AG04449 (cell line): ENCODE data around the gene PTPN2.

ENCODE experiments used
- CTCF ChIA-PET: fragments of 350-600 bp; formaldehyde crosslinking; extraction: SDS; loops from one replicate; lab custom pipeline; 2021; ENCODE audit warnings: antibody characterized with exemption; lab: Yijun Ruan, JAX
- POLR2A ChIA-PET: fragments of 400-600, 350-600 bp; formaldehyde crosslinking; extraction: SDS; loops from one replicate; lab custom pipeline; 2020; ENCODE audit warnings: antibody characterized with exemption, inconsistent platforms; lab: Yijun Ruan, JAX
- DNase-seq: peaks from one replicate; pipeline ENCODE4 v3.0.0-alpha.2; 2010; ENCODE audit warnings: low read depth, low spot score
- H3K4me3 ChIP-seq: 2 replicates; pipeline ENCODE4 v1.5.1; 2011; ENCODE audit warnings: low read depth, mild to moderate bottlenecking, control low read depth, low read length
- CTCF ChIP-seq: IDR thresholded peaks from one replicate; pipeline ENCODE4 v1.5.1; 2011; ENCODE audit warnings: mild to moderate bottlenecking, moderate library complexity, low read length, control low read depth, inconsistent platforms; ENCODE audit not compliant: insufficient read depth; ENCODE audit errors: missing control alignments

PTPN2 gene

GRCh38 chr18:12754511-12754910, 129.5 kb downstream of the PTPN2 start:
- DNase-seq: no peak
- POLR2A ChIA-PET: no interaction called here
- H3K4me3 ChIP-seq: no peak overlapping the region
- CTCF ChIA-PET: no interaction called here
- TF ChIP-seq CTCF: no peak

GRCh38 chr18:12751891-12752290, 132.1 kb downstream of the PTPN2 start:
- POLR2A ChIA-PET: no interaction called here
- no peak for TF ChIP-seq CTCF
- DNase-seq: no peak
- no peak overlapping the region for H3K4me3 ChIP-seq
- CTCF ChIA-PET: interaction anchor here (1.7 to 5.2 kb wide), 3 partner anchors 10 to 183 kb away, joined by 5 to 44 read pairs (median 8); no protein-coding TSS in a partner anchor

GRCh38 chr18:12751503-12751884, 132.5 kb downstream of the PTPN2 start:
- ChIA-PET POLR2A (no interaction called here), CTCF (interaction anchor here (5.2 kb wide), 1 partner anchor 183 kb away, joined by 44 read pairs; no protein-coding TSS in a partner anchor)
- TF ChIP-seq CTCF: no peak
- H3K4me3 ChIP-seq: no peak overlapping the region
- no peak for DNase-seq

- CTCF ChIA-PET: interaction anchor here (0.9 to 15.8 kb wide), 5 partner anchors 10 to 409 kb away, joined by 3 to 324 read pairs (median 16); partner anchors contain the start of gene PTPN2
- POLR2A ChIA-PET: no interaction called here
- DNase-seq: no peak
- H3K4me3 ChIP-seq: no peak overlapping the region
- no peak for TF ChIP-seq CTCF
Measured at GRCh38 chr18:12750715-12751502, 133.1 kb downstream of the PTPN2 start.

- TF ChIP-seq CTCF: no peak
- no peak overlapping the region for H3K4me3 ChIP-seq
- POLR2A ChIA-PET: no interaction called here
- no peak for DNase-seq
- CTCF ChIA-PET: interaction anchor here (0.9 to 15.8 kb wide), 5 partner anchors 9 to 409 kb away, joined by 3 to 324 read pairs (median 16); partner anchors contain the start of gene PTPN2
Measured at GRCh38 chr18:12750076-12750714, 133.8 kb downstream of the PTPN2 start.

GRCh38 chr18:12749121-12749520, 134.9 kb downstream of the PTPN2 start:
- ChIA-PET CTCF (interaction anchor here (0.7 to 15.8 kb wide), 6 partner anchors 12 to 200 kb away, joined by 3 to 324 read pairs (median 10); partner anchors contain the start of gene PTPN2), POLR2A (interaction anchor here (0.7 kb wide), 1 partner anchor 146 kb away, joined by 3 read pairs; no protein-coding TSS in a partner anchor)
- TF ChIP-seq CTCF: no peak
- H3K4me3 ChIP-seq: no peak overlapping the region
- DNase-seq: no peak
